Hepatocyte (in vitro differentiated cells): ENCODE data around the gene IL1RAPL1.

Source experiments
- EZH2phosphoT487 ChIP-seq: fragments of 200-600 bp; sonication (generic); IDR thresholded peaks from one replicate; pipeline ENCODE4 v1.6.1; 2018; ENCODE audit warnings: antibody characterized with exemption, mild to moderate bottlenecking, low read depth, moderate library complexity; ENCODE audit not compliant: unreplicated experiment, severe bottlenecking
- TF ChIP-seq, protein P1 (sequence below): fragments of 200-600 bp; sonication (generic); IDR thresholded peaks from 2 replicates; pipeline ENCODE4 v1.5.1; 2016; ENCODE audit warnings: antibody characterized with exemption, mild to moderate bottlenecking; ENCODE audit not compliant: poor library complexity

- TF ChIP-seq, protein P1, sequence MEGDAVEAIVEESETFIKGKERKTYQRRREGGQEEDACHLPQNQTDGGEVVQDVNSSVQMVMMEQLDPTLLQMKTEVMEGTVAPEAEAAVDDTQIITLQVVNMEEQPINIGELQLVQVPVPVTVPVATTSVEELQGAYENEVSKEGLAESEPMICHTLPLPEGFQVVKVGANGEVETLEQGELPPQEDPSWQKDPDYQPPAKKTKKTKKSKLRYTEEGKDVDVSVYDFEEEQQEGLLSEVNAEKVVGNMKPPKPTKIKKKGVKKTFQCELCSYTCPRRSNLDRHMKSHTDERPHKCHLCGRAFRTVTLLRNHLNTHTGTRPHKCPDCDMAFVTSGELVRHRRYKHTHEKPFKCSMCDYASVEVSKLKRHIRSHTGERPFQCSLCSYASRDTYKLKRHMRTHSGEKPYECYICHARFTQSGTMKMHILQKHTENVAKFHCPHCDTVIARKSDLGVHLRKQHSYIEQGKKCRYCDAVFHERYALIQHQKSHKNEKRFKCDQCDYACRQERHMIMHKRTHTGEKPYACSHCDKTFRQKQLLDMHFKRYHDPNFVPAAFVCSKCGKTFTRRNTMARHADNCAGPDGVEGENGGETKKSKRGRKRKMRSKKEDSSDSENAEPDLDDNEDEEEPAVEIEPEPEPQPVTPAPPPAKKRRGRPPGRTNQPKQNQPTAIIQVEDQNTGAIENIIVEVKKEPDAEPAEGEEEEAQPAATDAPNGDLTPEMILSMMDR, result no peak
- no peak for TF ChIP-seq EZH2phosphoT487
These were observed 1275.0 kb downstream of the IL1RAPL1 start for GRCh38 chrX:29862126-29862677.
